IMR-90 (cell line): ENCODE results near the gene C5orf58. TPM values are rescaled to one million over a fixed set of nuclear protein-coding genes. Genes with fewer than 3 reads are reported as not detected.

Experiments used
- ATAC-seq: fragments of 200-7000 bp; cut with Tn5 transposase; 2 replicates; pipeline ENCODE4 v1.9.1; 2020; ENCODE audit warnings: low read depth, mild to moderate bottlenecking, moderate library complexity
- BruUV-seq: library from RNA; stranded (reverse); fragments of 400-500 nt; replicated peaks from 2 replicates; lab custom pipeline; 2021; lab: Mats Ljungman, UMichigan
- CTCF ChIA-PET: fragments of 300-600 bp; formaldehyde crosslinking; extraction: SDS; loops from one replicate; lab custom pipeline; 2021; ENCODE audit warnings: antibody characterized with exemption; lab: Yijun Ruan, JAX
- POLR2A ChIA-PET: fragments of 300-600 bp; sonication (Branson Sonifier 250); formaldehyde crosslinking; loops from one replicate; lab custom pipeline; 2022; ENCODE audit warnings: antibody characterized with exemption; ENCODE audit not compliant: unreplicated experiment; lab: Charles Lee
- DNase-seq: peaks from one replicate; pipeline ENCODE4 v3.0.0; 2013
- H2AFZ ChIP-seq: replicated peaks from 2 replicates; pipeline ENCODE3; 2013; ENCODE audit warnings: low read length, mild to moderate bottlenecking; ENCODE audit not compliant: poor library complexity
- H2AK5ac ChIP-seq: 2 replicates; pipeline ENCODE4 v1.6.1; 2013; ENCODE audit warnings: low read depth, low read length, inconsistent platforms
- H2AK9ac ChIP-seq: replicated peaks from 2 replicates; pipeline ENCODE3; 2013; ENCODE audit warnings: mild to moderate bottlenecking, low read depth, low read length, moderate library complexity; ENCODE audit not compliant: poor library complexity
- H2BK120ac ChIP-seq: 2 replicates; pipeline ENCODE4 v1.6.1; 2013; ENCODE audit warnings: low read depth, low read length, inconsistent platforms
- H2BK15ac ChIP-seq: 3 replicates; pipeline ENCODE4 v1.6.1; 2013; ENCODE audit warnings: low read depth, low read length, inconsistent platforms
- H2BK20ac ChIP-seq: 2 replicates; pipeline ENCODE4 v1.6.1; 2013; ENCODE audit warnings: low read depth, mild to moderate bottlenecking, inconsistent platforms, low read length, moderate library complexity
- H2BK5ac ChIP-seq: 2 replicates; pipeline ENCODE4 v1.6.1; 2013; ENCODE audit warnings: mild to moderate bottlenecking, low read depth, low read length, inconsistent platforms; ENCODE audit not compliant: poor library complexity, severe bottlenecking
- H3K14ac ChIP-seq: replicated peaks from 2 replicates; pipeline ENCODE4 v1.6.1; 2013; ENCODE audit warnings: low read depth, low read length, inconsistent platforms
- H3K18ac ChIP-seq: 2 replicates; pipeline ENCODE4 v1.6.1; 2013; ENCODE audit warnings: low read depth, low read length, control low read depth
- H3K23ac ChIP-seq: 2 replicates; pipeline ENCODE4 v1.6.1; 2013; ENCODE audit warnings: low read depth, low read length, inconsistent platforms
- H3K27ac ChIP-seq: 2 replicates; pipeline ENCODE4 v1.5.1; 2013; ENCODE audit warnings: mild to moderate bottlenecking, control low read depth, low read length; ENCODE audit not compliant: insufficient read depth
- H3K27me3 ChIP-seq: 2 replicates; pipeline ENCODE4 v1.6.1; 2013; ENCODE audit warnings: low read length; ENCODE audit not compliant: control insufficient read depth, insufficient read depth
- H3K36me3 ChIP-seq: 2 replicates; pipeline ENCODE4 v1.6.1; 2013; ENCODE audit warnings: low read length, mixed read lengths; ENCODE audit not compliant: control insufficient read depth, insufficient read depth
- H3K4ac ChIP-seq: 2 replicates; pipeline ENCODE4 v1.6.1; 2013; ENCODE audit warnings: low read depth, low read length, inconsistent platforms
- H3K4me1 ChIP-seq: 2 replicates; pipeline ENCODE4 v1.6.1; 2013; ENCODE audit warnings: low read length, mixed read lengths; ENCODE audit not compliant: control insufficient read depth, insufficient read depth
- H3K4me2 ChIP-seq: 2 replicates; pipeline ENCODE4 v1.6.1; 2013; ENCODE audit warnings: low read depth, mild to moderate bottlenecking, control low read depth, low read length, moderate library complexity
- H3K4me3 ChIP-seq: 2 replicates; pipeline ENCODE4 v1.5.1; 2013; ENCODE audit warnings: low read depth, mild to moderate bottlenecking, control low read depth, low read length, moderate library complexity; ENCODE audit not compliant: insufficient read depth
- H3K56ac ChIP-seq: 2 replicates; pipeline ENCODE4 v1.6.1; 2013; ENCODE audit warnings: low read length, inconsistent platforms; ENCODE audit not compliant: insufficient read depth; ENCODE audit errors: extremely low read depth
- H3K79me1 ChIP-seq, 2 experiments: 2 replicates each; pipeline ENCODE4 v1.6.1; 2013; ENCODE audit warnings: low read length in 2 of 2, inconsistent platforms in 1 of 2, low read depth in 1 of 2
- H3K9ac ChIP-seq: 2 replicates; pipeline ENCODE4 v1.6.1; 2013; ENCODE audit warnings: low read depth, low read length, control low read depth
- H3K9me1 ChIP-seq: 2 replicates; pipeline ENCODE4 v1.6.1; 2013; ENCODE audit warnings: low read length, inconsistent platforms; ENCODE audit not compliant: insufficient read depth
- H3K9me3 ChIP-seq: 2 replicates; pipeline ENCODE4 v1.6.1; 2013; ENCODE audit warnings: low read length; ENCODE audit not compliant: control insufficient read depth, insufficient read depth
- H4K20me1 ChIP-seq: 2 replicates; pipeline ENCODE4 v1.6.1; 2013; ENCODE audit warnings: low read length, inconsistent platforms; ENCODE audit not compliant: insufficient read depth
- H4K5ac ChIP-seq: 2 replicates; pipeline ENCODE4 v1.6.1; 2013; ENCODE audit warnings: mild to moderate bottlenecking, low read depth, low read length, control low read depth
- H4K8ac ChIP-seq, 2 experiments: 2 replicates each; pipeline ENCODE4 v1.6.1; 2013; ENCODE audit warnings: low read depth in 2 of 2, low read length in 2 of 2, control low read depth in 1 of 2, inconsistent platforms in 1 of 2
- H4K91ac ChIP-seq: 2 replicates; pipeline ENCODE4 v1.6.1; 2013; ENCODE audit warnings: low read depth, low read length, inconsistent platforms; ENCODE audit not compliant: insufficient read depth
- CHD1 ChIP-seq: IDR thresholded peaks from 2 replicates; pipeline ENCODE4 v1.6.1; 2012; ENCODE audit warnings: low read depth, low read length, improper control_type of control experiment
- CTCF ChIP-seq: conservative IDR thresholded peaks from 2 replicates; pipeline ENCODE4 v1.5.1; 2012; ENCODE audit warnings: mild to moderate bottlenecking, low read depth, low read length, improper control_type of control experiment
- FOS ChIP-seq: fragments of 150-350 bp; IDR thresholded peaks from 2 replicates; pipeline ENCODE4 v1.6.1; 2016; ENCODE audit warnings: low read depth, low read length
- POLR2A ChIP-seq: IDR thresholded peaks from 2 replicates; pipeline ENCODE4 v1.6.1; 2012; ENCODE audit warnings: mild to moderate bottlenecking, low read depth, low read length
- RAD21 ChIP-seq: IDR thresholded peaks from 2 replicates; pipeline ENCODE4 v1.6.1; 2012; ENCODE audit warnings: low read length, improper control_type of control experiment
- WGBS, 2 experiments: methylation state at CpG; one replicate each; pipeline versions ENCODE4 v1.1.5 to v1.1.7; 2013; ENCODE audit warnings: missing lambda C conversion rate in 2 of 2; ENCODE audit not compliant: insufficient read length in 1 of 2; ENCODE audit errors: extremely low coverage in 2 of 2; 5-methylcytosine and 5-hydroxymethylcytosine counted together
- dilution Hi-C: fragments of 300-500 bp; cut with HindIII; formaldehyde crosslinking; loops from one replicate; pipeline ENCODE4 v1.14.3; 2018; ENCODE audit warnings: low sequenced_read_pairs; ENCODE audit not compliant: unreplicated experiment
- in situ Hi-C: fragments of 300-500 bp; cut with MboI; formaldehyde crosslinking; loops from 3 replicates; pipeline ENCODE4 v1.14.3; 2019; ENCODE audit warnings: low sequenced_read_pairs, inconsistent platforms, mixed read lengths
- intact Hi-C: fragments of 100-400 bp; cut with micrococcal nuclease; formaldehyde crosslinking; loops from 2 replicates; pipeline ENCODE4 v1.10.0; 2022
- polyA plus RNA-seq, 3 experiments: library from polyadenylated mRNA; depleted of rRNA; stranded (reverse); fragments of >200 nt; gene quantifications; 2 replicates each; pipeline ENCODE4 v1.2.3, GENCODE V29; 2012; ENCODE audit warnings: low replicate concordance in 1 of 3
- total RNA-seq: library from RNA; depleted of rRNA; stranded (reverse); fragments of >200 nt; gene quantifications from 2 replicates; pipeline ENCODE4 v1.2.3, GENCODE V29; 2012

Gene C5orf58
- total and polyA plus RNA-seq, 2 of the 4 experiments (the other 2 are of a cell fraction), result not detected

DNA sequence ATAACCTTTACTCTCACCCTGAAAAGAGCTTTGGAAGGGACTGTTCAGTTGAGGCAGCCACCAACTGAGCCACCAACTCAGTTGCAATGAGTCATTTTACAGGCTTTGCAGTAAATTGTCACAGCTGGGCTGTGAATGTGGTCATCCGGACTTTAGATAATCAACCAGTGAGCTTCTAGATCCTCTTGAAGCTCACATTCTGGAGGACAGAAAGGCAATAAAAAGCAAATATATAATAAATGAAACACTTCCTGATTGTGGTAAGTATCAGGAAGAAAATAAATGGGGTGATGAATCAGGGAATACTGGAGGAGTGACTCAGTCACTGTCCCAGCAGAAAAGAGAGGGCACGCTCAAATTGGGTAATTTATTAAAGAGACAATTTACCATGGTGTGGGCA lies 13.2 kb upstream of the C5orf58 start:
- TF ChIP-seq CHD1 (no peak), FOS (no peak), POLR2A (no peak), RAD21 (no peak), CTCF (no peak)
- WGBS, 2 experiments, result no CpG with 5 or more reads among the region's 2 CpGs
- no peaks in the 10 kb centered on the region for H3K27me3 ChIP-seq
- H3K56ac ChIP-seq, result no peak overlapping the region
- no peak overlapping the region for H2AFZ ChIP-seq
- H4K91ac ChIP-seq, result no peak overlapping the region
- H3K79me1 ChIP-seq, result no peaks in the 10 kb centered on the region
- no peak overlapping the region for H2AK9ac ChIP-seq
- DNase-seq (peak; percentile 32), ATAC-seq (peak; percentile 77)
- CTCF ChIA-PET, result no interaction called here
- no peaks in the 10 kb centered on the region for H3K4me1 ChIP-seq
- H3K9ac ChIP-seq, result no peak overlapping the region
- no peaks in the 10 kb centered on the region for H3K36me3 ChIP-seq
- no peak overlapping the region for H3K4ac ChIP-seq
- POLR2A ChIA-PET, result no interaction called here
- no peak overlapping the region for H3K14ac ChIP-seq
- H3K4me2 ChIP-seq, result no peak overlapping the region
- dilution Hi-C loops, result no loop called here
- H2BK20ac ChIP-seq, result no peak overlapping the region
- H3K4me3 ChIP-seq, result no peak overlapping the region
- no peak overlapping the region for H3K23ac ChIP-seq
- H4K20me1 ChIP-seq, result no peaks in the 10 kb centered on the region
- H2AK5ac ChIP-seq, result no peak overlapping the region
- in situ Hi-C loops, result loop anchor here (10.0 kb wide), 1 partner anchor 205 kb away; no protein-coding TSS in a partner anchor
- intact Hi-C loops, result no loop called here
- no peak overlapping the region for H2BK120ac ChIP-seq
- BruUV-seq, result no TSS peak
- H3K9me1 ChIP-seq, result no peaks in the 10 kb centered on the region
- no peak overlapping the region for H3K27ac ChIP-seq
- H3K9me3 ChIP-seq, result no peaks in the 10 kb centered on the region
- no peak overlapping the region for H2BK5ac ChIP-seq
- H4K8ac ChIP-seq, result no peak overlapping the region
- H2BK15ac ChIP-seq, result no peak overlapping the region
- no peak overlapping the region for H3K18ac ChIP-seq
- H4K5ac ChIP-seq, result no peak overlapping the region
